ENCODE results near the gene YIPF3.
"Not testable (repeated sequence)": the region's sequence is repeated elsewhere in the genome, so short reads cannot be mapped to it uniquely, and the experiment has no call there.

- not testable (repeated sequence) for TF ChIP-seq CTCF, POLR2A (IDR thresholded peaks at IDR 0.05)
Measured at GRCh38 chr6:43538986-43539385, 22.3 kb upstream of the YIPF3 start.
